Hepatocyte (in vitro differentiated cells): Measurements from ENCODE around the gene TOR1B. TPM values are rescaled to one million over a fixed set of nuclear protein-coding genes. Genes with fewer than 3 reads are reported as not detected.

Experiments
- DNase-seq: peaks from one replicate; pipeline ENCODE4 v3.0.0-alpha.2; 2016; ENCODE audit warnings: low spot score
- H2AFZ ChIP-seq: fragments of 200-600 bp; sonication (generic); 2 replicates; pipeline ENCODE4 v1.6.0; 2016; ENCODE audit warnings: antibody characterized with exemption, mild to moderate bottlenecking
- H3K27ac ChIP-seq: fragments of 200-600 bp; sonication (generic); 2 replicates; pipeline ENCODE4 v1.5.1; 2016; ENCODE audit warnings: mild to moderate bottlenecking
- H3K27me3 ChIP-seq: fragments of 200-600 bp; sonication (generic); 2 replicates; pipeline ENCODE4 v1.6.1; 2016
- H3K36me3 ChIP-seq: fragments of 200-600 bp; sonication (generic); replicated peaks from 2 replicates; pipeline ENCODE4 v1.5.1; 2016; ENCODE audit warnings: low read depth; ENCODE audit not compliant: insufficient read depth
- H3K4me1 ChIP-seq: fragments of 200-600 bp; sonication (generic); 2 replicates; pipeline ENCODE4 v1.5.1; 2016; ENCODE audit warnings: mild to moderate bottlenecking, moderate library complexity; ENCODE audit not compliant: insufficient read depth
- H3K4me2 ChIP-seq: fragments of 200-600 bp; sonication (generic); 2 replicates; pipeline ENCODE4 v1.6.0; 2016
- H3K4me3 ChIP-seq: fragments of 200-600 bp; sonication (generic); 2 replicates; pipeline ENCODE4 v1.5.1; 2016; ENCODE audit warnings: mild to moderate bottlenecking
- H3K79me2 ChIP-seq: fragments of 200-600 bp; sonication (generic); 2 replicates; pipeline ENCODE4 v1.6.0; 2017; ENCODE audit warnings: mild to moderate bottlenecking
- H3K9me2 ChIP-seq: fragments of 200-600 bp; sonication (generic); replicated peaks from 2 replicates; pipeline ENCODE4 v1.6.0; 2017; ENCODE audit warnings: mild to moderate bottlenecking; ENCODE audit not compliant: insufficient read depth
- H3K9me3 ChIP-seq: fragments of 200-600 bp; sonication (generic); 2 replicates; pipeline ENCODE4 v1.5.1; 2016; ENCODE audit warnings: low read depth, mild to moderate bottlenecking
- H4K20me1 ChIP-seq: fragments of 200-600 bp; sonication (generic); 2 replicates; pipeline ENCODE4 v1.6.0; 2016; ENCODE audit warnings: mild to moderate bottlenecking; ENCODE audit not compliant: insufficient read depth, poor library complexity, severe bottlenecking
- EZH2 ChIP-seq: fragments of 200-600 bp; sonication (generic); IDR thresholded peaks from 2 replicates; pipeline ENCODE4 v1.6.1; 2016; ENCODE audit warnings: antibody characterized with exemption, mild to moderate bottlenecking, borderline replicate concordance
- EZH2phosphoT487 ChIP-seq: fragments of 200-600 bp; sonication (generic); IDR thresholded peaks from one replicate; pipeline ENCODE4 v1.6.1; 2018; ENCODE audit warnings: antibody characterized with exemption, mild to moderate bottlenecking, low read depth, moderate library complexity; ENCODE audit not compliant: unreplicated experiment, severe bottlenecking
- WGBS: methylation state at CpG from one replicate; pipeline ENCODE4 v1.1.6; 2016; ENCODE audit warnings: low lambda C conversion rate; ENCODE audit errors: missing lambda C conversion rate; 5-methylcytosine and 5-hydroxymethylcytosine counted together
- polyA plus RNA-seq: library from polyadenylated mRNA; unstranded; fragments of >200 nt; fragmentation: Nextera tagmentation; extraction: Ambion mirVana; gene quantifications from 2 replicates; pipeline ENCODE4 v1.2.1, GENCODE V29; 2016
- total RNA-seq: library from RNA; depleted of rRNA; stranded (reverse); fragments of >200 nt; gene quantifications from 2 replicates; pipeline ENCODE4 v1.2.3, GENCODE V29; 2014
- TF ChIP-seq, protein P1 (sequence below): fragments of 200-600 bp; sonication (generic); IDR thresholded peaks from 2 replicates; pipeline ENCODE4 v1.5.1; 2016; ENCODE audit warnings: antibody characterized with exemption, mild to moderate bottlenecking; ENCODE audit not compliant: poor library complexity

TOR1B gene
- total and polyA plus RNA-seq, 2 experiments from 2014 or later: 11.5 to 28.1 TPM

DNA sequence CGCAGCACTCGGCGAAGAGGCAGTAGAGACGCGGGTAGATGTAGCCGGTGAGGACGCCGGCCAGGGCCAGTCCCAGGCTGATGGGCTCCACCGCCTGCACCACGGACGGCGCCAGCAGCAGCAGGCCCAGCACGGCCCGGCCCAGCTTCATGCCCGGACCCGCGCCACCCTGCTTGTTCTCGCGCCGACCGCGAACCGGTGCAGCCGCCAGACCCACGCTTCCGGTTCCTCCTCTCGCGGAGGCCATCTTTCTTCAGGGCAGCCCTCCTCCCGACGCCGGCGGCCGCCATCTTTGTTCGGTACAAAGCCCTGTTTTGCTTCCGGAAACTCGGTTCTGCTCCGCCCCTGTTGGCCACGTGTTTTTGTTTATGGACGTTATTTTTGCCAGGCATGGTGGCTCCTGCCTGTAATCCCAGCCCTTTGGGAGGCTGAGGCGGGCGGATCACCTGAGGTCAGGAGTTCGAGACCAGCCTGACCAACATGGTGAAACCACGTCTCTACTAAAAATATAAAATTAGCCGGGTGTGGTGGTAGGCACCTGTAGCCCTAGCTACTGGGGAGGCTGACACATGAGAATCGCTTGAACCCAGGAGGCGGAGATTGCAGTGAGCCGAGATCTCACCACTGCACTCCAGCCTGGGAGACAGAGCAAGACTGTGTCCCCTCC, 21.1 kb downstream of the TOR1B start, which contains the start of gene TOR1A:
Gene TOR1A, minus strand, starts transcription at position 202 of the 667 bp plus-strand sequence. Its CDS starts 51 bp downstream, at position 151.
- peak; percentile 95 for DNase-seq
- Histone ChIP-seq H3K4me3 (peak within 1 kb of the TSS; percentile 86), H3K9me3 (no peaks in the 10 kb centered on the region), H3K27ac (peak within 1 kb of the TSS; percentile 88), H3K9me2 (no peaks in the 10 kb centered on the region), H3K36me3 (no peaks in the 10 kb centered on the region), H3K4me1 (peaks cover 8% of the 10 kb centered on the region), H3K27me3 (no peaks in the 10 kb centered on the region), H4K20me1 (no peaks in the 10 kb centered on the region), H3K79me2 (peaks cover 25% of the 10 kb centered on the region), H2AFZ (peak within 1 kb of the TSS; percentile 80), H3K4me2 (peak within 1 kb of the TSS; percentile 96)
- 6% methylated on average over 47 of the region's 47 CpGs for WGBS
- TF ChIP-seq EZH2: no peak
- TF ChIP-seq EZH2phosphoT487: no peak
- TF ChIP-seq, protein P1, sequence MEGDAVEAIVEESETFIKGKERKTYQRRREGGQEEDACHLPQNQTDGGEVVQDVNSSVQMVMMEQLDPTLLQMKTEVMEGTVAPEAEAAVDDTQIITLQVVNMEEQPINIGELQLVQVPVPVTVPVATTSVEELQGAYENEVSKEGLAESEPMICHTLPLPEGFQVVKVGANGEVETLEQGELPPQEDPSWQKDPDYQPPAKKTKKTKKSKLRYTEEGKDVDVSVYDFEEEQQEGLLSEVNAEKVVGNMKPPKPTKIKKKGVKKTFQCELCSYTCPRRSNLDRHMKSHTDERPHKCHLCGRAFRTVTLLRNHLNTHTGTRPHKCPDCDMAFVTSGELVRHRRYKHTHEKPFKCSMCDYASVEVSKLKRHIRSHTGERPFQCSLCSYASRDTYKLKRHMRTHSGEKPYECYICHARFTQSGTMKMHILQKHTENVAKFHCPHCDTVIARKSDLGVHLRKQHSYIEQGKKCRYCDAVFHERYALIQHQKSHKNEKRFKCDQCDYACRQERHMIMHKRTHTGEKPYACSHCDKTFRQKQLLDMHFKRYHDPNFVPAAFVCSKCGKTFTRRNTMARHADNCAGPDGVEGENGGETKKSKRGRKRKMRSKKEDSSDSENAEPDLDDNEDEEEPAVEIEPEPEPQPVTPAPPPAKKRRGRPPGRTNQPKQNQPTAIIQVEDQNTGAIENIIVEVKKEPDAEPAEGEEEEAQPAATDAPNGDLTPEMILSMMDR: no peak

DNA sequence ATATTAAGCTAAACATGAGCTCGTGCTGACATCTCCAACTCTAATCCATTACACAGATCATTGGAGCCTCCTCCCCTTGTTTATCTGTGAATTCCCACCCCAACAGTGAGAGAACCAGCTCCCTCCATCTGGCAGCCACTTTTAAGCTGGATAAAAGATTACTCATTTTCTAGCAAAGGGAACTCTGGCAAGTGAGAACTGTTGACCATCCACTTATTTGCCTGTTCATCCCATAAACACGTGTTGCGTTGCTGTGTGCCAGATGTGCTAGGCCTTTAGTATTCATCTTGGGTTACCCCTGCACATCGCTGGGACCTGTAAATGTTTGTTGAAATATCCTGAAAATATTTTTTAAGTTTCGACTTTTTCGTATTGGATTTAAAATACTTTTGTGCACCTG, 23.4 kb downstream of the TOR1B start:
- 90% methylated on average over 6 of the region's 6 CpGs for WGBS
- Histone ChIP-seq H3K36me3 (no peaks in the 10 kb centered on the region), H3K9me2 (no peaks in the 10 kb centered on the region)

GRCh38 chr9:129826759-129827158, 23.8 kb downstream of the TOR1B start:
- no peaks in the 10 kb centered on the region for H3K9me3 ChIP-seq
- no peaks in the 10 kb centered on the region for H3K27me3 ChIP-seq
- peaks cover 16% of the 10 kb centered on the region for H3K79me2 ChIP-seq
- no peaks in the 10 kb centered on the region for H3K9me2 ChIP-seq
- no peak overlapping the region for H3K27ac ChIP-seq
- TF ChIP-seq, protein P1: no peak
- TF ChIP-seq EZH2 (no peak), EZH2phosphoT487 (no peak)
- no peak overlapping the region for H3K4me3 ChIP-seq
- no peaks in the 10 kb centered on the region for H4K20me1 ChIP-seq
- no peak overlapping the region for H3K4me2 ChIP-seq
- DNase-seq: no peak
- H2AFZ ChIP-seq: no peak overlapping the region
- peaks cover 8% of the 10 kb centered on the region for H3K4me1 ChIP-seq
- no peaks in the 10 kb centered on the region for H3K36me3 ChIP-seq
- WGBS: 92% methylated on average over 1 of the region's 1 CpG

More for the DNA sequence above, 23.4 kb downstream of the TOR1B start:
- Histone ChIP-seq H3K79me2 (peaks cover 21% of the 10 kb centered on the region), H4K20me1 (no peaks in the 10 kb centered on the region), H3K27ac (no peak overlapping the region), H3K27me3 (no peaks in the 10 kb centered on the region), H3K4me3 (no peak overlapping the region), H3K9me3 (no peaks in the 10 kb centered on the region), H2AFZ (no peak overlapping the region), H3K4me1 (peaks cover 8% of the 10 kb centered on the region), H3K4me2 (no peak overlapping the region)
- TF ChIP-seq EZH2 (no peak), EZH2phosphoT487 (no peak)
- TF ChIP-seq, protein P1: no peak
- DNase-seq: no peak
